Uterus (tissue), 2 donors: ENCODE data around the gene PIP.
"Not testable (repeated sequence)": the region's sequence is repeated elsewhere in the genome, so short reads cannot be mapped to it uniquely, and the experiment has no call there.

Experiments used
- CTCF ChIP-seq, 4 experiments: fragments of 200-600 bp in 2 of 4; fragments of 450-650 bp in 2 of 4; sonication (generic) in 2 of 4; IDR thresholded peaks; one replicate each; pipeline ENCODE4 v1.5.1; 2016 to 2019; ENCODE audit warnings: antibody characterized with exemption in 4 of 4, mild to moderate bottlenecking in 2 of 4, moderate library complexity in 1 of 4
- POLR2A ChIP-seq, 2 donors: fragments of 450-650 bp; IDR thresholded peaks; one replicate each; pipeline ENCODE4 v1.6.1; 2016; ENCODE audit warnings: antibody characterized with exemption in 2 of 2, mild to moderate bottlenecking in 1 of 2, moderate library complexity in 1 of 2

GRCh38 chr7:143099579-143099978 is 32.3 kb upstream of the PIP start:
- TF ChIP-seq CTCF, POLR2A (IDR thresholded peaks at IDR 0.05): not testable (repeated sequence)
